HEK293 (cell line): Measurements from ENCODE around the gene HS6ST3.

Experiments used
- CTCF ChIA-PET: fragments of 350-600 bp; formaldehyde crosslinking; extraction: SDS; loops from one replicate; lab custom pipeline; 2021; ENCODE audit warnings: antibody characterized with exemption; lab: Yijun Ruan, JAX
- POLR2A ChIA-PET: fragments of 300-600 bp; formaldehyde crosslinking; extraction: SDS; loops from one replicate; lab custom pipeline; 2020; ENCODE audit warnings: antibody characterized with exemption, inconsistent platforms; lab: Yijun Ruan, JAX
- H3K27ac ChIP-seq: fragments of 200-500 bp; sonication (Bioruptor generic); 2 replicates; pipeline ENCODE4 v1.5.1; 2014; ENCODE audit warnings: low read depth, low read length, control low read depth, inconsistent platforms; ENCODE audit errors: extremely low read depth
- H3K36me3 ChIP-seq, 2 experiments: fragments of 200-500 bp in 1 of 2; sonication (Bioruptor generic) in 1 of 2; 1 replicate in 1 of 2; 2 replicates in 1 of 2; pipeline ENCODE4 v1.5.1; 2014 to 2017; ENCODE audit warnings: inconsistent platforms in 2 of 2, low read length in 2 of 2; ENCODE audit not compliant: control insufficient read depth in 2 of 2, insufficient read depth in 1 of 2
- H3K4me1 ChIP-seq: fragments of 200-500 bp; sonication (Bioruptor generic); 2 replicates; pipeline ENCODE4 v1.5.1; 2014; ENCODE audit warnings: mild to moderate bottlenecking, low read length, inconsistent platforms; ENCODE audit not compliant: control insufficient read depth, insufficient read depth
- H3K4me3 ChIP-seq: 2 replicates; pipeline ENCODE4 v1.5.1; 2011; ENCODE audit warnings: low read depth, mild to moderate bottlenecking, control low read depth, low read length, moderate library complexity
- H3K9me3 ChIP-seq: fragments of 200-500 bp; sonication (Bioruptor generic); 2 replicates; pipeline ENCODE4 v1.5.1; 2014; ENCODE audit warnings: low read depth, low read length, inconsistent platforms; ENCODE audit not compliant: control insufficient read depth, insufficient read depth
- TCF7L2 ChIP-seq: IDR thresholded peaks from 2 replicates; pipeline ENCODE4 v1.6.1; 2011; ENCODE audit warnings: low read depth, mild to moderate bottlenecking, inconsistent platforms, low read length, moderate library complexity, borderline replicate concordance
- WT1 ChIP-seq: fragments of 450-650 bp; formaldehyde crosslinking; IDR thresholded peaks from 2 replicates; pipeline ENCODE4 v1.5.1; 2016; ENCODE audit warnings: missing biosample characterization, missing genetic modification characterization
- ZBTB20 ChIP-seq: fragments of 450-650 bp; formaldehyde crosslinking; IDR thresholded peaks from 2 replicates; pipeline ENCODE4 v1.5.1; 2016; ENCODE audit warnings: missing biosample characterization, missing genetic modification characterization
- ZFP37 ChIP-seq: fragments of 450-650 bp; formaldehyde crosslinking; IDR thresholded peaks from 2 replicates; pipeline ENCODE4 v1.5.1; 2016; ENCODE audit warnings: missing biosample characterization, missing genetic modification characterization
- ZFP69B ChIP-seq: fragments of 450-650 bp; formaldehyde crosslinking; IDR thresholded peaks from 2 replicates; pipeline ENCODE4 v1.5.1; 2016; ENCODE audit warnings: missing biosample characterization, missing genetic modification characterization
- ZNF112 ChIP-seq: fragments of 450-650 bp; formaldehyde crosslinking; IDR thresholded peaks from 2 replicates; pipeline ENCODE4 v1.5.0; 2017; ENCODE audit warnings: missing biosample characterization, missing genetic modification characterization
- ZNF132 ChIP-seq: fragments of 450-650 bp; formaldehyde crosslinking; IDR thresholded peaks from 2 replicates; pipeline ENCODE4 v1.5.1; 2017; ENCODE audit warnings: missing biosample characterization, missing genetic modification characterization, borderline replicate concordance
- ZNF24 ChIP-seq: fragments of 450-650 bp; formaldehyde crosslinking; IDR thresholded peaks from 2 replicates; pipeline ENCODE4 v1.5.1; 2016; ENCODE audit warnings: missing biosample characterization, missing genetic modification characterization
- ZNF37A ChIP-seq: fragments of 450-650 bp; IDR thresholded peaks from 2 replicates; pipeline ENCODE4 v1.5.1; 2018; ENCODE audit warnings: missing biosample characterization, missing genetic modification characterization
- ZNF544 ChIP-seq: fragments of 450-650 bp; formaldehyde crosslinking; IDR thresholded peaks from 2 replicates; pipeline ENCODE4 v1.5.0; 2017; ENCODE audit warnings: missing biosample characterization, missing genetic modification characterization
- ZNF555 ChIP-seq: fragments of 450-650 bp; formaldehyde crosslinking; conservative IDR thresholded peaks from 2 replicates; pipeline ENCODE4 v1.5.1; 2017; ENCODE audit warnings: missing biosample characterization, mild to moderate bottlenecking, missing genetic modification characterization, inconsistent platforms
- ZNF624 ChIP-seq: fragments of 450-650 bp; formaldehyde crosslinking; IDR thresholded peaks from 2 replicates; pipeline ENCODE4 v1.5.1; 2017; ENCODE audit warnings: missing biosample characterization, missing genetic modification characterization
- ZNF670 ChIP-seq: fragments of 450-650 bp; formaldehyde crosslinking; IDR thresholded peaks from 2 replicates; pipeline ENCODE4 v1.5.1; 2016; ENCODE audit warnings: missing biosample characterization, missing genetic modification characterization, low read depth
- TF ChIP-seq, protein P1 (sequence below): fragments of 450-650 bp; formaldehyde crosslinking; IDR thresholded peaks from 2 replicates; pipeline ENCODE4 v1.5.1; 2017; ENCODE audit warnings: missing biosample characterization, missing genetic modification characterization
- TF ChIP-seq, protein P2 (sequence below): fragments of 450-650 bp; formaldehyde crosslinking; IDR thresholded peaks from 2 replicates; pipeline ENCODE4 v1.5.1; 2016; ENCODE audit warnings: missing biosample characterization, missing genetic modification characterization, borderline replicate concordance
- TF ChIP-seq, protein P3 (sequence below): fragments of 450-650 bp; formaldehyde crosslinking; IDR thresholded peaks from 2 replicates; pipeline ENCODE4 v1.5.1; 2016; ENCODE audit warnings: missing biosample characterization, missing genetic modification characterization, low read depth
- TF ChIP-seq, protein P4 (sequence below): fragments of 450-650 bp; formaldehyde crosslinking; IDR thresholded peaks from 2 replicates; pipeline ENCODE4 v1.5.1; 2016; ENCODE audit warnings: missing biosample characterization, missing genetic modification characterization, borderline replicate concordance

The HS6ST3 gene

DNA sequence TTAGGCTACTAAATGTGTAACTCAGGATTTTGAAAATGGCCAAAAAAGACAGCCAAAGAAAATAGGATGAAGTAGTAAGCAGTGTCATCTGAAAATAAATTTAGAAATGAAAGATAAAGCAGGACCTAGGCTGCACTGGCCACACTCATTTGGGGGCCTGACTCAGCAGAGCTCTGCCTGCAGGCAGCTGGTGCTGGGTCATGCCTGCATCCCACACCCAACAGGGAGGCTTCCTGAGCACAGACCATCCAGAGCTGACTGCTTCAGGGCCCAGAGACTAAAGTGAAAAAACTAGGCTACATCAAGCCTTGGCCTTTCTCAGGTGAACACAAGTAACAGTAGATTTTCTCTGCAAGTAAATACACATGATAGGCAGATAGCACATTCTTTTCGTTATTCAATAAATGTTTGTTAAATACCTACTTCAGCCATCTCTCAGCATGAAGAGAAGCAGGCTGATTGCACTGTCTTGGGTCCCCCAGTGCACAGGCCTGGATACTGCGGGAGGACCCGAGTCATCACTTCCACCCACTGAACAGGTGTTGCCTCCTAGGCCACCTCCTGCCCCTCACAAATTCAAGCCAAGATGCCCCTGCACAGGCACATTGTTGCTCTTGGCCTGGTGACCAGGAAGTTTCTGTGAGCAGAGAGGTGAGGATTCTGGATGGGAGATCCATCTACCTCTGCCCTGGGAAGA is 620.4 kb downstream of the HS6ST3 start:
- H3K4me1 ChIP-seq: no peaks in the 10 kb centered on the region
- no peaks in the 10 kb centered on the region for H3K9me3 ChIP-seq
- no peaks in the 10 kb centered on the region for H3K36me3 ChIP-seq
- ChIA-PET CTCF (no interaction called here), POLR2A (no interaction called here)
- H3K27ac ChIP-seq: no peak overlapping the region
- H3K4me3 ChIP-seq: no peak overlapping the region
- TF ChIP-seq ZNF112 (tag by site-specific recombination) (no peak), ZNF24 (tag by site-specific recombination) (no peak), WT1 (no peak), ZNF37A (tag by site-specific recombination) (no peak), ZFP37 (tag by site-specific recombination) (no peak), ZNF670 (tag by site-specific recombination) (no peak), TCF7L2 (no peak), ZNF544 (tag by site-specific recombination) (no peak), ZNF624 (no peak), ZBTB20 (tag by site-specific recombination) (no peak), ZNF132 (no peak), ZFP69B (tag by site-specific recombination) (no peak), ZNF555 (no peak)
- TF ChIP-seq, protein P1, sequence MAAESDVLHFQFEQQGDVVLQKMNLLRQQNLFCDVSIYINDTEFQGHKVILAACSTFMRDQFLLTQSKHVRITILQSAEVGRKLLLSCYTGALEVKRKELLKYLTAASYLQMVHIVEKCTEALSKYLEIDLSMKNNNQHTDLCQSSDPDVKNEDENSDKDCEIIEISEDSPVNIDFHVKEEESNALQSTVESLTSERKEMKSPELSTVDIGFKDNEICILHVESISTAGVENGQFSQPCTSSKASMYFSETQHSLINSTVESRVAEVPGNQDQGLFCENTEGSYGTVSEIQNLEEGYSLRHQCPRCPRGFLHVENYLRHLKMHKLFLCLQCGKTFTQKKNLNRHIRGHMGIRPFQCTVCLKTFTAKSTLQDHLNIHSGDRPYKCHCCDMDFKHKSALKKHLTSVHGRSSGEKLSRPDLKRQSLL (tag by site-specific recombination): no peak
- TF ChIP-seq, protein P2, sequence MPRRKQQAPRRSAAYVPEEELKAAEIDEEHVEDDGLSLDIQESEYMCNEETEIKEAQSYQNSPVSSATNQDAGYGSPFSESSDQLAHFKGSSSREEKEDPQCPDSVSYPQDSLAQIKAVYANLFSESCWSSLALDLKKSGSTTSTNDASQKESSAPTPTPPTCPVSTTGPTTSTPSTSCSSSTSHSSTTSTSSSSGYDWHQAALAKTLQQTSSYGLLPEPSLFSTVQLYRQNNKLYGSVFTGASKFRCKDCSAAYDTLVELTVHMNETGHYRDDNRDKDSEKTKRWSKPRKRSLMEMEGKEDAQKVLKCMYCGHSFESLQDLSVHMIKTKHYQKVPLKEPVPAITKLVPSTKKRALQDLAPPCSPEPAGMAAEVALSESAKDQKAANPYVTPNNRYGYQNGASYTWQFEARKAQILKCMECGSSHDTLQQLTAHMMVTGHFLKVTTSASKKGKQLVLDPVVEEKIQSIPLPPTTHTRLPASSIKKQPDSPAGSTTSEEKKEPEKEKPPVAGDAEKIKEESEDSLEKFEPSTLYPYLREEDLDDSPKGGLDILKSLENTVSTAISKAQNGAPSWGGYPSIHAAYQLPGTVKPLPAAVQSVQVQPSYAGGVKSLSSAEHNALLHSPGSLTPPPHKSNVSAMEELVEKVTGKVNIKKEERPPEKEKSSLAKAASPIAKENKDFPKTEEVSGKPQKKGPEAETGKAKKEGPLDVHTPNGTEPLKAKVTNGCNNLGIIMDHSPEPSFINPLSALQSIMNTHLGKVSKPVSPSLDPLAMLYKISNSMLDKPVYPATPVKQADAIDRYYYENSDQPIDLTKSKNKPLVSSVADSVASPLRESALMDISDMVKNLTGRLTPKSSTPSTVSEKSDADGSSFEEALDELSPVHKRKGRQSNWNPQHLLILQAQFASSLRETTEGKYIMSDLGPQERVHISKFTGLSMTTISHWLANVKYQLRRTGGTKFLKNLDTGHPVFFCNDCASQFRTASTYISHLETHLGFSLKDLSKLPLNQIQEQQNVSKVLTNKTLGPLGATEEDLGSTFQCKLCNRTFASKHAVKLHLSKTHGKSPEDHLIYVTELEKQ (tag by site-specific recombination): no peak
- TF ChIP-seq, protein P3, sequence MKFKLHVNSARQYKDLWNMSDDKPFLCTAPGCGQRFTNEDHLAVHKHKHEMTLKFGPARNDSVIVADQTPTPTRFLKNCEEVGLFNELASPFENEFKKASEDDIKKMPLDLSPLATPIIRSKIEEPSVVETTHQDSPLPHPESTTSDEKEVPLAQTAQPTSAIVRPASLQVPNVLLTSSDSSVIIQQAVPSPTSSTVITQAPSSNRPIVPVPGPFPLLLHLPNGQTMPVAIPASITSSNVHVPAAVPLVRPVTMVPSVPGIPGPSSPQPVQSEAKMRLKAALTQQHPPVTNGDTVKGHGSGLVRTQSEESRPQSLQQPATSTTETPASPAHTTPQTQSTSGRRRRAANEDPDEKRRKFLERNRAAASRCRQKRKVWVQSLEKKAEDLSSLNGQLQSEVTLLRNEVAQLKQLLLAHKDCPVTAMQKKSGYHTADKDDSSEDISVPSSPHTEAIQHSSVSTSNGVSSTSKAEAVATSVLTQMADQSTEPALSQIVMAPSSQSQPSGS (tag by site-specific recombination): no peak
- TF ChIP-seq, protein P4, sequence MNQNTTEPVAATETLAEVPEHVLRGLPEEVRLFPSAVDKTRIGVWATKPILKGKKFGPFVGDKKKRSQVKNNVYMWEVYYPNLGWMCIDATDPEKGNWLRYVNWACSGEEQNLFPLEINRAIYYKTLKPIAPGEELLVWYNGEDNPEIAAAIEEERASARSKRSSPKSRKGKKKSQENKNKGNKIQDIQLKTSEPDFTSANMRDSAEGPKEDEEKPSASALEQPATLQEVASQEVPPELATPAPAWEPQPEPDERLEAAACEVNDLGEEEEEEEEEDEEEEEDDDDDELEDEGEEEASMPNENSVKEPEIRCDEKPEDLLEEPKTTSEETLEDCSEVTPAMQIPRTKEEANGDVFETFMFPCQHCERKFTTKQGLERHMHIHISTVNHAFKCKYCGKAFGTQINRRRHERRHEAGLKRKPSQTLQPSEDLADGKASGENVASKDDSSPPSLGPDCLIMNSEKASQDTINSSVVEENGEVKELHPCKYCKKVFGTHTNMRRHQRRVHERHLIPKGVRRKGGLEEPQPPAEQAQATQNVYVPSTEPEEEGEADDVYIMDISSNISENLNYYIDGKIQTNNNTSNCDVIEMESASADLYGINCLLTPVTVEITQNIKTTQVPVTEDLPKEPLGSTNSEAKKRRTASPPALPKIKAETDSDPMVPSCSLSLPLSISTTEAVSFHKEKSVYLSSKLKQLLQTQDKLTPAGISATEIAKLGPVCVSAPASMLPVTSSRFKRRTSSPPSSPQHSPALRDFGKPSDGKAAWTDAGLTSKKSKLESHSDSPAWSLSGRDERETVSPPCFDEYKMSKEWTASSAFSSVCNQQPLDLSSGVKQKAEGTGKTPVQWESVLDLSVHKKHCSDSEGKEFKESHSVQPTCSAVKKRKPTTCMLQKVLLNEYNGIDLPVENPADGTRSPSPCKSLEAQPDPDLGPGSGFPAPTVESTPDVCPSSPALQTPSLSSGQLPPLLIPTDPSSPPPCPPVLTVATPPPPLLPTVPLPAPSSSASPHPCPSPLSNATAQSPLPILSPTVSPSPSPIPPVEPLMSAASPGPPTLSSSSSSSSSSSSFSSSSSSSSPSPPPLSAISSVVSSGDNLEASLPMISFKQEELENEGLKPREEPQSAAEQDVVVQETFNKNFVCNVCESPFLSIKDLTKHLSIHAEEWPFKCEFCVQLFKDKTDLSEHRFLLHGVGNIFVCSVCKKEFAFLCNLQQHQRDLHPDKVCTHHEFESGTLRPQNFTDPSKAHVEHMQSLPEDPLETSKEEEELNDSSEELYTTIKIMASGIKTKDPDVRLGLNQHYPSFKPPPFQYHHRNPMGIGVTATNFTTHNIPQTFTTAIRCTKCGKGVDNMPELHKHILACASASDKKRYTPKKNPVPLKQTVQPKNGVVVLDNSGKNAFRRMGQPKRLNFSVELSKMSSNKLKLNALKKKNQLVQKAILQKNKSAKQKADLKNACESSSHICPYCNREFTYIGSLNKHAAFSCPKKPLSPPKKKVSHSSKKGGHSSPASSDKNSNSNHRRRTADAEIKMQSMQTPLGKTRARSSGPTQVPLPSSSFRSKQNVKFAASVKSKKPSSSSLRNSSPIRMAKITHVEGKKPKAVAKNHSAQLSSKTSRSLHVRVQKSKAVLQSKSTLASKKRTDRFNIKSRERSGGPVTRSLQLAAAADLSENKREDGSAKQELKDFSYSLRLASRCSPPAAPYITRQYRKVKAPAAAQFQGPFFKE: no peak
